Measurements from ENCODE around the gene SLC7A9.
"Not testable (repeated sequence)": the region's sequence is repeated elsewhere in the genome, so short reads cannot be mapped to it uniquely, and the experiment has no call there.

The SLC7A9 gene

GRCh38 chr19:32862173-32862572 is 7.4 kb downstream of the SLC7A9 start:
- no peaks in the 10 kb centered on the region for H3K4me1 ChIP-seq (ENCODE audit: control insufficient read depth, insufficient read depth, low read length)
- H3K4me3 ChIP-seq (ENCODE audit: low read depth, low read length), result no peak overlapping the region
- no peaks in the 10 kb centered on the region for H3K36me3 ChIP-seq (ENCODE audit: control insufficient read depth, insufficient read depth, low read length)
- H3K27me3 ChIP-seq (ENCODE audit: control insufficient read depth, insufficient read depth, low read length), result no peaks in the 10 kb centered on the region
- no peaks in the 10 kb centered on the region for H3K9me3 ChIP-seq (ENCODE audit: control insufficient read depth, insufficient read depth, low read length)
- no peak overlapping the region for H3K9ac ChIP-seq (ENCODE audit: low read depth, low read length)

DNA sequence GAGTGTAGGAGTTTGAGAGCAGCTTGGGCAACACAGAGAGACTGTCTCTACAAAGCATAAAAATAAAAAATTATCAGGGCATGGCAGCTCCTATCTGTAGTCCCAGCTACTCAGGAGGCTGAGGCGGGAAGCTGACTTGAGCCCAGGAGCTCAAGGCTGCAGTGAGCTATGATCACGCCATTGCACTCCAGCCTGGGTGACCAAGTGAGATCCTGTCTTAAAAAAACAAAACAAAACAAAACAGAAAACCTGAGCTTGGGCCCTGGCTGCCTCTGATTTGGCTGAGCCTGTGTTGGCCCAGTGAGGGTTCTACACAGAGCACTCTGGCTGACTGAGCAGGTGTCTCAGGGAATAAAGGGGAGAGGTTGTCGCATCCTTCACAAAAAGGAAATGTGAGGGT is 8.0 kb downstream of the SLC7A9 start:
- no peaks in the 10 kb centered on the region for H3K9me3 ChIP-seq (ENCODE audit: control insufficient read depth, insufficient read depth, low read length)
- no peaks in the 10 kb centered on the region for H3K36me3 ChIP-seq (ENCODE audit: control insufficient read depth, insufficient read depth, low read length)
- H3K27me3 ChIP-seq (ENCODE audit: control insufficient read depth, insufficient read depth, low read length), result no peaks in the 10 kb centered on the region
- H3K4me1 ChIP-seq (ENCODE audit: control insufficient read depth, insufficient read depth, low read length), result no peaks in the 10 kb centered on the region
- H3K4me3 ChIP-seq (ENCODE audit: low read depth, low read length), result no peak overlapping the region
- no peak overlapping the region for H3K9ac ChIP-seq (ENCODE audit: low read depth, low read length)

GRCh38 chr19:32859591-32859990 is 10.0 kb downstream of the SLC7A9 start:
- no peaks in the 10 kb centered on the region for H3K36me3 ChIP-seq (ENCODE audit: control insufficient read depth, insufficient read depth, low read length)
- H3K4me3 ChIP-seq (ENCODE audit: low read depth, low read length), result no peak overlapping the region
- H3K27me3 ChIP-seq (ENCODE audit: control insufficient read depth, insufficient read depth, low read length), result no peaks in the 10 kb centered on the region
- H3K9ac ChIP-seq (ENCODE audit: low read depth, low read length), result no peak overlapping the region
- H3K4me1 ChIP-seq (ENCODE audit: control insufficient read depth, insufficient read depth, low read length), result no peaks in the 10 kb centered on the region
- no peaks in the 10 kb centered on the region for H3K9me3 ChIP-seq (ENCODE audit: control insufficient read depth, insufficient read depth, low read length)

DNA sequence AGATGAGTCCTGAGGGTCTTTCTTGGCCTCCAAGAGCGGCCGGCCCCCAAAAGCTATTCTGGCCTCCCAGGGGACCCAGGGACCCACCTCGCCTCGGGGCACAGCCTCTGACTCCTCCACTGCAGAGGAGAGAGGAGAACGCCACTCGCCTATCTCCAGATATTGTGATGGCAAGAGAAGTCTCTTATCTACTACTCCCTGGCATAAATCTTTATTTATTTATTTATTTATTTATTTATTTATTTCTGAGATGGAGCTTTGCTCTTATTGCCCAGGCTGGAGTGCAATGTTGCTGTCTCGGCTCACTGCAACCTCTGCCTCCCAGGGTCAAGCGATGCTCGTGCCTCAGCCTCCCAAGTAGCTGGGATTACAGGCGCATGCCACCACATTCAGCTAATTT is 11.0 kb downstream of the SLC7A9 start:
- Histone ChIP-seq H3K27me3 (ENCODE audit: control insufficient read depth, insufficient read depth, low read length) (no peaks in the 10 kb centered on the region), H3K36me3 (ENCODE audit: control insufficient read depth, insufficient read depth, low read length) (no peaks in the 10 kb centered on the region), H3K4me1 (ENCODE audit: control insufficient read depth, insufficient read depth, low read length) (no peaks in the 10 kb centered on the region), H3K9ac (ENCODE audit: low read depth, low read length) (no peak overlapping the region), H3K4me3 (ENCODE audit: low read depth, low read length) (no peak overlapping the region), H3K9me3 (ENCODE audit: control insufficient read depth, insufficient read depth, low read length) (no peaks in the 10 kb centered on the region)

DNA sequence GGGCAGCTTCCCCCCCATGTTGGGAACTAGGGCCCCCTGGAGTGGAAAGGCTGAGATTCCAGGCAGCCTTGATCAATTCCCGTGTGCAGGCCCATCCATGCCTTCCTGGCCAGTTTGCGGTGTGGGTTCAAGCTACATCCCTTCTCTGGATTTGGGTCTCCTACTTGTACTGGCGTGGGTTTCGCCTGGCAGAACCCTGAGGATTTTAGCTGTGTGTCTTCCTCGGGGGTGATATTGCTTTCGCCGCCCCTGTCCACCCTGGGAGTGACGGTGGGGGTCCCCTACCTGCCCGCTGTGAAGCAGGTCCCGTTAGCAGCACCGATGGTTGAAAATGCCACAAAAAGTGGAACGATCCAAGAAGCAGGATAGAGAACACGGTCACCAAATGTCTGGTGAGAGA is 11.4 kb downstream of the SLC7A9 start:
- Histone ChIP-seq H3K27me3 (ENCODE audit: control insufficient read depth, insufficient read depth, low read length) (no peaks in the 10 kb centered on the region), H3K36me3 (ENCODE audit: control insufficient read depth, insufficient read depth, low read length) (no peaks in the 10 kb centered on the region), H3K4me1 (ENCODE audit: control insufficient read depth, insufficient read depth, low read length) (no peaks in the 10 kb centered on the region), H3K9ac (ENCODE audit: low read depth, low read length) (no peak overlapping the region), H3K4me3 (ENCODE audit: low read depth, low read length) (no peak overlapping the region), H3K9me3 (ENCODE audit: control insufficient read depth, insufficient read depth, low read length) (no peaks in the 10 kb centered on the region)

DNA sequence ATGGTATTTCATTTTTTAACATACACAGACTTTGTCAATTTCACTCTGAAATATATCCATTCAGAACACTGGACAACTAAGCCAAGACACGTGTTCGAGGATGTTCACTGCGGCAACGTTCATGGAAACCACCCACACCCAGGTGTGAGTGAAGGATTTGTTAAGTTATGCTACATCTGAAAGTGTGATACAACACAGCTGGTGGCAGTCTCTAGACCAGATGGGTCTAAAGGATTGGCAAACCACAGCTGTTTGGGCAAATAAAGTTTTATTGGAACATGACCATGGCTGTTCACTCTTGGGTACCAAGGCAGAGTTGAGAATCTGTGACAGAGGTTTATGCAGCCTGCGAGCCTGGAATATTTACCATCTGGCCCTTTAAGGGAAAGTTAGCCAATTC is 12.0 kb downstream of the SLC7A9 start:
- no peaks in the 10 kb centered on the region for H3K4me1 ChIP-seq (ENCODE audit: control insufficient read depth, insufficient read depth, low read length)
- H3K4me3 ChIP-seq (ENCODE audit: low read depth, low read length), result no peak overlapping the region
- H3K9me3 ChIP-seq (ENCODE audit: control insufficient read depth, insufficient read depth, low read length), result no peaks in the 10 kb centered on the region
- H3K27me3 ChIP-seq (ENCODE audit: control insufficient read depth, insufficient read depth, low read length), result no peaks in the 10 kb centered on the region
- no peak overlapping the region for H3K9ac ChIP-seq (ENCODE audit: low read depth, low read length)
- H3K36me3 ChIP-seq (ENCODE audit: control insufficient read depth, insufficient read depth, low read length), result no peaks in the 10 kb centered on the region

DNA sequence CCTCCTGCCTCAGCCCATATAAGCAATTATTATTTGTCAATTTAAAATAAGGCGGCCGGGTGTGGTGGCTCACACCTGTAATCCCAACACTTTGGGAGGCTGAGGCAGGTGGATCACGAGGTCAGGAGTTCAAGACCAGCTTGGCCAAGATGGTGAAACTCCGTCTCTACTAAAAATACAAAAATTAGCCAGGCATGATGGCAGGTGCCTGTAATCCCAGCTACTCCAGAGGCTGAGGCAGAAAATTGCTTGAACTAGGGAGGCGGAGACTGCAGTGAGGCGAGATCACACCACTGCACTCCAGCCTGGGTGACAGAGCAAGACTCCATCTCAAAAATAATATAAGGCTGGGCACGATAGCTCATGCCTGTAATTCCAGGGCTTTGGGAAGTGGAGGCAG is 12.7 kb downstream of the SLC7A9 start:
- not testable (repeated sequence) for H3K27me3 ChIP-seq (ENCODE audit: control insufficient read depth, insufficient read depth, low read length); H3K9ac ChIP-seq (ENCODE audit: low read depth, low read length); H3K4me1 ChIP-seq (ENCODE audit: control insufficient read depth, insufficient read depth, low read length); H3K4me3 ChIP-seq (ENCODE audit: low read depth, low read length); H3K36me3 ChIP-seq (ENCODE audit: control insufficient read depth, insufficient read depth, low read length); H3K9me3 ChIP-seq (ENCODE audit: control insufficient read depth, insufficient read depth, low read length)

- Histone ChIP-seq H3K9ac (ENCODE audit: low read depth, low read length) (no peak overlapping the region), H3K27me3 (ENCODE audit: control insufficient read depth, insufficient read depth, low read length) (no peaks in the 10 kb centered on the region), H3K36me3 (ENCODE audit: control insufficient read depth, insufficient read depth, low read length) (no peaks in the 10 kb centered on the region), H3K4me3 (ENCODE audit: low read depth, low read length) (no peak overlapping the region), H3K4me1 (ENCODE audit: control insufficient read depth, insufficient read depth, low read length) (no peaks in the 10 kb centered on the region), H3K9me3 (ENCODE audit: control insufficient read depth, insufficient read depth, low read length) (no peaks in the 10 kb centered on the region)
These were observed 17.4 kb downstream of the SLC7A9 start for GRCh38 chr19:32852216-32852615.

- not testable (repeated sequence) for H3K4me1 ChIP-seq (ENCODE audit: control insufficient read depth, insufficient read depth, low read length); H3K9ac ChIP-seq (ENCODE audit: low read depth, low read length); H3K27me3 ChIP-seq (ENCODE audit: control insufficient read depth, insufficient read depth, low read length)
These were observed 21.5 kb downstream of the SLC7A9 start for GRCh38 chr19:32848035-32848434.

DNA sequence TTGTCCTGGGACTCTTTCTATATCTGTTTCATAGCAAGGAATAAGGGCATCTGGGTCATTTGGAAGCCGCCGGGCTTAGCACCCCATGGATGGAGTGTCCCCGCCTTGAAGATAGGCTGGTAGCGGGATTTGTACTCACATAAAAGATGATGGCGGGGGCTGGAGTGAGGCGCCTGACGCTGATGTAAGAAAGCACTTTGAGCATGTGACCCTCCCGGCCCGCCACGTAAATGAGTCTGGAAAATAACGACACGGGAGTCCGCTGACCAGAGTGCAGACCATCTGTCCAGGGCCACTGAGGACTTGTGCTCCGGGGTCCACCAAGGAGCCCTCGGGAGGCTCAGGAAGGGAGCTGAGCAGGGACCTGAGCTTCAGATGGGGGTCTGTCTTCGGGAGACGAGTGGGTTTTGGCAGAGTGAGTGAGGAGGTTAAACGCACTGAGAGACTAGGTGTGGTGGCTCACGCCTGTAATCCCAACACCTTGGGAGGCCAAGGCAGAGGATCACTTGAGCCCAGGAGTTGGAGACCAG is 25.8 kb downstream of the SLC7A9 start:
- Histone ChIP-seq H3K27me3 (ENCODE audit: control insufficient read depth, insufficient read depth, low read length) (no peaks in the 10 kb centered on the region), H3K4me3 (ENCODE audit: low read depth, low read length) (no peak overlapping the region), H3K36me3 (ENCODE audit: control insufficient read depth, insufficient read depth, low read length) (no peaks in the 10 kb centered on the region), H3K9ac (ENCODE audit: low read depth, low read length) (no peak overlapping the region), H3K9me3 (ENCODE audit: control insufficient read depth, insufficient read depth, low read length) (no peaks in the 10 kb centered on the region), H3K4me1 (ENCODE audit: control insufficient read depth, insufficient read depth, low read length) (no peaks in the 10 kb centered on the region)

More at GRCh38 chr19:32848035-32848434, 21.5 kb downstream of the SLC7A9 start:
- not testable (repeated sequence) for H3K9me3 ChIP-seq (ENCODE audit: control insufficient read depth, insufficient read depth, low read length); H3K36me3 ChIP-seq (ENCODE audit: control insufficient read depth, insufficient read depth, low read length); H3K4me3 ChIP-seq (ENCODE audit: low read depth, low read length)

GRCh38 chr19:32842061-32842460 is 27.5 kb downstream of the SLC7A9 start:
- H3K4me1 ChIP-seq (ENCODE audit: control insufficient read depth, insufficient read depth, low read length), result no peaks in the 10 kb centered on the region
- no peak overlapping the region for H3K4me3 ChIP-seq (ENCODE audit: low read depth, low read length)
- no peaks in the 10 kb centered on the region for H3K36me3 ChIP-seq (ENCODE audit: control insufficient read depth, insufficient read depth, low read length)

GRCh38 chr19:32837531-32837930 is 32.0 kb downstream of the SLC7A9 start:
- Histone ChIP-seq H3K27me3 (ENCODE audit: control insufficient read depth, insufficient read depth, low read length) (no peaks in the 10 kb centered on the region), H3K9me3 (ENCODE audit: control insufficient read depth, insufficient read depth, low read length) (no peaks in the 10 kb centered on the region), H3K36me3 (ENCODE audit: control insufficient read depth, insufficient read depth, low read length) (no peaks in the 10 kb centered on the region), H3K4me1 (ENCODE audit: control insufficient read depth, insufficient read depth, low read length) (no peaks in the 10 kb centered on the region), H3K4me3 (ENCODE audit: low read depth, low read length) (no peak overlapping the region), H3K9ac (ENCODE audit: low read depth, low read length) (no peak overlapping the region)

More at GRCh38 chr19:32842061-32842460, 27.5 kb downstream of the SLC7A9 start:
- no peaks in the 10 kb centered on the region for H3K9me3 ChIP-seq (ENCODE audit: control insufficient read depth, insufficient read depth, low read length)
- no peak overlapping the region for H3K9ac ChIP-seq (ENCODE audit: low read depth, low read length)
- H3K27me3 ChIP-seq (ENCODE audit: control insufficient read depth, insufficient read depth, low read length), result no peaks in the 10 kb centered on the region

DNA sequence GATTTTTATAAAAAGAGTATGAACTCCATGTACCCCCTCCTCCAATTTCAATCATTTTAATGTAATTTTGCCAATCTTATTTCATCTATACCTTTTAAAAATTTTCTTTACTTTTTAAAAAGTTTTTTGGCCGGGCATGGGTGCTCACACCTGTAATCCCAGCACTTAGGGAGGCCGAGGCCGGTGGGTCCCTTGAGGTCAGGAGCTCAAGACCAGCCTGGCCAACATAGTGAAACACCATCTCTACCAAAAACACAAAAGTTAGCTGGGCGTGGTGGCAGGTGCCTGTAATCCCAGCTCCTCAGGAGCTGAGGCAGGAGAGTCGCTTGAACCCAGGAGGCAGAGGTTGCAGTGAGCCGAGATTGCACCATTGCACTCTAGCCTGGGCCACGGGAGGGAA is 36.2 kb downstream of the SLC7A9 start:
- H3K9me3 ChIP-seq (ENCODE audit: control insufficient read depth, insufficient read depth, low read length); H3K9ac ChIP-seq (ENCODE audit: low read depth, low read length): not testable (repeated sequence)

More for the DNA sequence above, 36.2 kb downstream of the SLC7A9 start:
- H3K27me3 ChIP-seq (ENCODE audit: control insufficient read depth, insufficient read depth, low read length); H3K4me3 ChIP-seq (ENCODE audit: low read depth, low read length); H3K36me3 ChIP-seq (ENCODE audit: control insufficient read depth, insufficient read depth, low read length); H3K4me1 ChIP-seq (ENCODE audit: control insufficient read depth, insufficient read depth, low read length): not testable (repeated sequence)
